Neural progenitor cell (in vitro differentiated cells): Measurements from ENCODE around the gene ENOX2. TPM values are rescaled to one million over a fixed set of nuclear protein-coding genes. Genes with fewer than 3 reads are reported as not detected.

Experiments
- DNase-seq: peaks from one replicate; pipeline ENCODE4 v3.0.0-alpha.2; 2016; ENCODE audit warnings: low spot score
- H2AFZ ChIP-seq: fragments of 200-600 bp; sonication (generic); replicated peaks from 2 replicates; pipeline ENCODE4 v1.6.1; 2016; ENCODE audit warnings: antibody characterized with exemption
- H3F3A ChIP-seq: fragments of 200-600 bp; sonication (generic); 2 replicates; pipeline ENCODE4 v1.6.1; 2016; ENCODE audit warnings: antibody characterized with exemption, low read depth
- H3K27ac ChIP-seq: fragments of 200-600 bp; sonication (generic); 2 replicates; pipeline ENCODE4 v1.5.1; 2016; ENCODE audit warnings: mild to moderate bottlenecking
- H3K27me3 ChIP-seq: fragments of 200-600 bp; sonication (generic); 2 replicates; pipeline ENCODE4 v1.6.1; 2016; ENCODE audit warnings: mild to moderate bottlenecking, moderate library complexity
- H3K36me3 ChIP-seq: fragments of 200-600 bp; sonication (generic); 2 replicates; pipeline ENCODE4 v1.5.1; 2016
- H3K4me1 ChIP-seq: fragments of 200-600 bp; sonication (generic); 2 replicates; pipeline ENCODE4 v1.6.1; 2016; ENCODE audit warnings: mixed run types
- H3K4me2 ChIP-seq: fragments of 200-600 bp; sonication (generic); 2 replicates; pipeline ENCODE4 v1.6.1; 2016
- H3K4me3 ChIP-seq: fragments of 200-600 bp; sonication (generic); 2 replicates; pipeline ENCODE4 v1.5.1; 2016
- H3K79me2 ChIP-seq: fragments of 200-600 bp; sonication (generic); 2 replicates; pipeline ENCODE4 v1.6.1; 2016; ENCODE audit warnings: low read depth
- H3K9ac ChIP-seq: fragments of 200-600 bp; sonication (generic); 2 replicates; pipeline ENCODE4 v1.6.1; 2016
- H3K9me3 ChIP-seq: fragments of 200-600 bp; sonication (generic); 2 replicates; pipeline ENCODE4 v1.5.1; 2016; ENCODE audit warnings: low read depth
- H4K20me1 ChIP-seq: fragments of 200-600 bp; sonication (generic); 2 replicates; pipeline ENCODE4 v1.6.1; 2016; ENCODE audit warnings: low read depth
- H3K27ac Mint-ChIP-seq: 3 replicates; pipeline ENCODE4 v1.8.0; 2021; ENCODE audit warnings: mixed read lengths
- H3K27me3 Mint-ChIP-seq: 2 replicates; pipeline ENCODE4 v1.8.0; 2022; ENCODE audit warnings: low read depth, mild to moderate bottlenecking, inconsistent platforms, moderate library complexity, mixed read lengths; ENCODE audit not compliant: insufficient read depth
- H3K36me3 Mint-ChIP-seq: 3 replicates; pipeline ENCODE4 v1.8.0; 2021; ENCODE audit warnings: mixed read lengths
- H3K4me1 Mint-ChIP-seq: 3 replicates; pipeline ENCODE4 v1.8.0; 2021; ENCODE audit warnings: mixed read lengths
- H3K4me3 Mint-ChIP-seq: 3 replicates; pipeline ENCODE4 v1.8.0; 2021; ENCODE audit warnings: mild to moderate bottlenecking, moderate library complexity, mixed read lengths
- H3K9me3 Mint-ChIP-seq: 3 replicates; pipeline ENCODE4 v1.8.0; 2020; ENCODE audit warnings: mixed read lengths
- CTCF ChIP-seq: fragments of 200-600 bp; sonication (generic); IDR thresholded peaks from 2 replicates; pipeline ENCODE4 v1.5.1; 2017; ENCODE audit warnings: antibody characterized with exemption, mild to moderate bottlenecking
- EZH2 ChIP-seq: fragments of 200-600 bp; sonication (generic); IDR thresholded peaks from 2 replicates; pipeline ENCODE4 v1.6.1; 2017; ENCODE audit warnings: antibody characterized with exemption, mild to moderate bottlenecking, moderate library complexity
- EZH2phosphoT487 ChIP-seq: fragments of 200-600 bp; sonication (generic); IDR thresholded peaks from 2 replicates; pipeline ENCODE4 v1.6.1; 2017; ENCODE audit warnings: antibody characterized with exemption
- total RNA-seq: library from RNA; depleted of rRNA; stranded (reverse); fragments of >200 nt; gene quantifications from 2 replicates; pipeline ENCODE4 v1.2.3, GENCODE V29; 2015; ENCODE audit warnings: low replicate concordance

ENOX2 gene
- total RNA-seq, 1 donor from 2014 or later, result 12.5 TPM

GRCh38 chrX:130788786-130789581 is 114.0 kb downstream of the ENOX2 start:
- Histone ChIP-seq H3K79me2 (no peaks in the 10 kb centered on the region), H3K27ac (no peak overlapping the region)
- no peak for DNase-seq

GRCh38 chrX:130786030-130786429 is 117.0 kb downstream of the ENOX2 start:
- Histone ChIP-seq H2AFZ (no peak overlapping the region), H3K4me1 (peaks cover 23% of the 10 kb centered on the region), H3K36me3 (no peaks in the 10 kb centered on the region), H3K27ac (no peak overlapping the region), H4K20me1 (no peaks in the 10 kb centered on the region), H3K4me3 (no peak overlapping the region), H3K9ac (no peak overlapping the region), H3F3A (peaks cover 7% of the 10 kb centered on the region), H3K27me3 (no peaks in the 10 kb centered on the region), H3K4me2 (no peak overlapping the region), H3K9me3 (peaks cover 4% of the 10 kb centered on the region), H3K79me2 (no peaks in the 10 kb centered on the region)
- no peak overlapping the region for H3K27ac Mint-ChIP-seq
- peaks cover 35% of the 10 kb centered on the region for H3K4me1 Mint-ChIP-seq
- H3K27me3 Mint-ChIP-seq, result no peaks in the 10 kb centered on the region
- DNase-seq, result no peak
- H3K9me3 Mint-ChIP-seq, result no peaks in the 10 kb centered on the region
- no peaks in the 10 kb centered on the region for H3K36me3 Mint-ChIP-seq
- H3K4me3 Mint-ChIP-seq, result no peak overlapping the region
- TF ChIP-seq EZH2phosphoT487 (no peak), CTCF (no peak), EZH2 (no peak)

More at GRCh38 chrX:130788786-130789581, 114.0 kb downstream of the ENOX2 start:
- Mint-ChIP-seq H3K4me1 (peaks cover 27% of the 10 kb centered on the region), H3K36me3 (no peaks in the 10 kb centered on the region), H3K27me3 (no peaks in the 10 kb centered on the region), H3K4me3 (peak overlapping the region; percentile 21), H3K27ac (peak overlapping the region; percentile 65), H3K9me3 (no peaks in the 10 kb centered on the region)
- H3K27me3 ChIP-seq, result no peaks in the 10 kb centered on the region
- peaks cover 11% of the 10 kb centered on the region for H3K4me1 ChIP-seq
- no peak for TF ChIP-seq EZH2phosphoT487
- TF ChIP-seq EZH2, result no peak
- no peak for TF ChIP-seq CTCF
- no peak overlapping the region for H3K4me3 ChIP-seq
- no peak overlapping the region for H3K9ac ChIP-seq
- H3K9me3 ChIP-seq, result peaks cover 8% of the 10 kb centered on the region
- H3K4me2 ChIP-seq, result no peak overlapping the region
- no peaks in the 10 kb centered on the region for H3K36me3 ChIP-seq
- H4K20me1 ChIP-seq, result no peaks in the 10 kb centered on the region
- H2AFZ ChIP-seq, result no peak overlapping the region
- H3F3A ChIP-seq, result no peaks in the 10 kb centered on the region

GRCh38 chrX:130778773-130779172 is 124.2 kb downstream of the ENOX2 start:
- H3F3A ChIP-seq, result peaks cover 7% of the 10 kb centered on the region
- no peaks in the 10 kb centered on the region for H3K36me3 Mint-ChIP-seq
- no peaks in the 10 kb centered on the region for H3K27me3 ChIP-seq
- TF ChIP-seq EZH2phosphoT487, result no peak
- no peak for TF ChIP-seq EZH2
- TF ChIP-seq CTCF, result no peak
- H3K4me1 Mint-ChIP-seq, result peaks cover 9% of the 10 kb centered on the region
- H2AFZ ChIP-seq, result no peak overlapping the region
- no peak overlapping the region for H3K9ac ChIP-seq
- H4K20me1 ChIP-seq, result no peaks in the 10 kb centered on the region
- H3K27ac Mint-ChIP-seq, result peak overlapping the region; percentile 15
- no peaks in the 10 kb centered on the region for H3K9me3 ChIP-seq
- no peaks in the 10 kb centered on the region for H3K79me2 ChIP-seq
- no peaks in the 10 kb centered on the region for H3K27me3 Mint-ChIP-seq
- H3K36me3 ChIP-seq, result no peaks in the 10 kb centered on the region
- no peak overlapping the region for H3K4me2 ChIP-seq
- H3K27ac ChIP-seq, result no peak overlapping the region
- H3K4me3 Mint-ChIP-seq, result no peak overlapping the region
- H3K4me3 ChIP-seq, result no peak overlapping the region
- no peak for DNase-seq
- no peaks in the 10 kb centered on the region for H3K9me3 Mint-ChIP-seq
- H3K4me1 ChIP-seq, result peaks cover 12% of the 10 kb centered on the region
